Heart right ventricle (tissue), 16 donors: Measurements from ENCODE around the gene C9orf43. TPM values are rescaled to one million over a fixed set of nuclear protein-coding genes. Genes with fewer than 3 reads are reported as not detected.

Experiments
- ATAC-seq, 8 donors: fragments of 200-7000 bp; cut with Tn5 transposase; one replicate each; pipeline ENCODE4 v1.9.1; 2020; ENCODE audit warnings: mild to moderate bottlenecking in 8 of 8, moderate library complexity in 8 of 8, moderate number of reproducible peaks in 1 of 8
- DNase-seq, 2 donors: peaks; one replicate each; pipeline ENCODE4 v3.0.0-alpha.2; 2020
- H3K27ac ChIP-seq, 10 donors: fragments of 200-600 bp; sonication (generic) in 2 of 10; one replicate each; pipeline versions ENCODE4 v1.5.0 to v1.8.0; 2020 to 2022; ENCODE audit warnings: mild to moderate bottlenecking in 3 of 10
- H3K27me3 ChIP-seq, 7 donors: fragments of 200-600 bp; one replicate each; pipeline ENCODE4 v1.8.0; 2021 to 2022; ENCODE audit warnings: mild to moderate bottlenecking in 2 of 7
- H3K36me3 ChIP-seq, 9 donors: fragments of 200-600 bp; sonication (generic) in 1 of 9; one replicate each; pipeline versions ENCODE4 v1.5.0 to v1.8.0; 2020 to 2022; ENCODE audit warnings: mild to moderate bottlenecking in 2 of 9
- H3K4me1 ChIP-seq, 9 donors: fragments of 200-600 bp; sonication (generic) in 1 of 9; one replicate each; pipeline versions ENCODE4 v1.5.0 to v1.8.0; 2020 to 2022; ENCODE audit warnings: mild to moderate bottlenecking in 4 of 9
- H3K4me3 ChIP-seq, 10 donors: fragments of 200-600 bp; sonication (generic) in 2 of 10; one replicate each; pipeline versions ENCODE4 v1.5.0 to v1.8.0; 2020 to 2022; ENCODE audit warnings: mild to moderate bottlenecking in 7 of 10, moderate library complexity in 2 of 10
- H3K9me3 ChIP-seq, 11 donors: fragments of 200-600 bp in 10 of 11; sonication (generic) in 2 of 11; one replicate each; pipeline versions ENCODE4 v1.5.0 to v1.8.0; 2013 to 2022; ENCODE audit warnings: mild to moderate bottlenecking in 2 of 11, control low read depth in 1 of 11, moderate library complexity in 1 of 11
- WGBS, 2 donors: extraction: QIAGEN DNeasy Blood & Tissue Kit; methylation state at CpG; one replicate each; pipeline ENCODE4 v1.1.7; 2013; ENCODE audit warnings: inconsistent platforms in 1 of 2; 5-methylcytosine and 5-hydroxymethylcytosine counted together
- intact Hi-C, 10 donors: fragments of 100-400 bp; cut with DNase I; formaldehyde crosslinking; loops; one replicate each; pipeline versions ENCODE4 v1.11.1 to v1.14.2; 2022
- polyA plus RNA-seq, 2 donors: library from polyadenylated mRNA; stranded (reverse); fragments of 200-250 nt; gene quantifications; one replicate each; pipeline ENCODE4 v1.2.3, GENCODE V29; 2013
- total RNA-seq, 10 donors: library from RNA; stranded (reverse); fragmentation: NEBNext Ultra II Directional in 3 of 10; extraction: Animal tissue kit (Norgen Biotek cat#: 25700) in 3 of 10; gene quantifications; one replicate each; pipeline versions ENCODE4 v1.2.1 to v1.2.4, GENCODE V29; 2021 to 2023
- TF ChIP-seq, protein P1 (sequence below), 9 donors: fragments of 200-600 bp; sonication (generic) in 2 of 9; IDR thresholded peaks; one replicate each; pipeline versions ENCODE4 v1.5.0 to v1.8.0; 2021 to 2022; ENCODE audit warnings: antibody characterized with exemption in 9 of 9, mild to moderate bottlenecking in 5 of 9, moderate library complexity in 1 of 9
- donor health status: Arrhythmogenic right ventricular cardiomyopathy.
- donor health status: ischemic (EF 13 %, LVEDD 7.1; RV severe dilation, severe dysfunction).
- donor health status: healthy with polysubstance abuse.
- donor health status: DM: no; HTN: yes; CAD: no.
- donor health status: DM: no; HTN: no; CAD: no.
- donor health status: ischemic (EF 25% LVEDD 6.9; RV normal size, moderate dysfunction).
- donor health status: ischemic (EF 25% LVEDD 5.7; RV mildly dilated, moderate dysfunction).
- donor health status: healthy.
- donor health status: DM: yes; HTN: yes; CAD: no.
- donor health status: Ischemic cardiomyopathy.
- donor health status: ischemic (EF 35%, LVEDD 5.7; RV mildly dilated, moderate dysfunction).
- donor health status: nonischemic (EF 11% LVEDD 7.7; RV severe dilation, severe dysfunction).
- donor health status: DM: yes; HTN: yes; CAD: no.
- donor health status: PGD.
- donor health status: ischemic (EF 29% LVEDD 5.4; RV normal size, mild dysfunction).
- donor health status: nonischemic (EF 23%, LVEDD 6.1; RV moderate dilation, normal function).

C9orf43 gene
- total and polyA plus RNA-seq, 12 donors, result 0.06 to 1.1 (median 0.28) TPM; not detected in 2

GRCh38 chr9:113463418-113464285, 53.1 kb downstream of the C9orf43 start, which contains the start of gene RGS3:
TSS of gene RGS3 (plus strand) at chr9:113463727. CDS start at chr9:113463803, 76 bp downstream.
- Histone ChIP-seq H3K9me3 (peaks cover 0 to 6% (median 0%) of the 10 kb centered on the region in 11 donors), H3K4me1 (peaks cover 0 to 25% (median 9%) of the 10 kb centered on the region in 9 donors), H3K27me3 (peaks cover 0 to 11% (median 0%) of the 10 kb centered on the region in 7 donors), H3K27ac (peak within 1 kb of the TSS; percentile 55 to 91 (median 72)), H3K36me3 (no peaks in the 10 kb centered on the region), H3K4me3 (peak within 1 kb of the TSS in 9 of 10 donors; percentile 27 to 59 (median 48))
- intact Hi-C loops, result loop anchor here in 3 of 10 donors (5.0 kb wide), 3 partner anchors 34 to 109 kb away; no protein-coding TSS in a partner anchor
- peak; percentile 90 to 97 (median 95) for ATAC-seq
- peak; percentile 63 to 69 for DNase-seq
- WGBS, 2 donors, result 17 to 19% methylated on average over 55 of the region's 55 CpGs
- TF ChIP-seq, protein P1, sequence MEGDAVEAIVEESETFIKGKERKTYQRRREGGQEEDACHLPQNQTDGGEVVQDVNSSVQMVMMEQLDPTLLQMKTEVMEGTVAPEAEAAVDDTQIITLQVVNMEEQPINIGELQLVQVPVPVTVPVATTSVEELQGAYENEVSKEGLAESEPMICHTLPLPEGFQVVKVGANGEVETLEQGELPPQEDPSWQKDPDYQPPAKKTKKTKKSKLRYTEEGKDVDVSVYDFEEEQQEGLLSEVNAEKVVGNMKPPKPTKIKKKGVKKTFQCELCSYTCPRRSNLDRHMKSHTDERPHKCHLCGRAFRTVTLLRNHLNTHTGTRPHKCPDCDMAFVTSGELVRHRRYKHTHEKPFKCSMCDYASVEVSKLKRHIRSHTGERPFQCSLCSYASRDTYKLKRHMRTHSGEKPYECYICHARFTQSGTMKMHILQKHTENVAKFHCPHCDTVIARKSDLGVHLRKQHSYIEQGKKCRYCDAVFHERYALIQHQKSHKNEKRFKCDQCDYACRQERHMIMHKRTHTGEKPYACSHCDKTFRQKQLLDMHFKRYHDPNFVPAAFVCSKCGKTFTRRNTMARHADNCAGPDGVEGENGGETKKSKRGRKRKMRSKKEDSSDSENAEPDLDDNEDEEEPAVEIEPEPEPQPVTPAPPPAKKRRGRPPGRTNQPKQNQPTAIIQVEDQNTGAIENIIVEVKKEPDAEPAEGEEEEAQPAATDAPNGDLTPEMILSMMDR (IDR thresholded peaks at IDR 0.05), result peak in 3 of 9 donors; percentile 30 to 44 (median 31)

DNA sequence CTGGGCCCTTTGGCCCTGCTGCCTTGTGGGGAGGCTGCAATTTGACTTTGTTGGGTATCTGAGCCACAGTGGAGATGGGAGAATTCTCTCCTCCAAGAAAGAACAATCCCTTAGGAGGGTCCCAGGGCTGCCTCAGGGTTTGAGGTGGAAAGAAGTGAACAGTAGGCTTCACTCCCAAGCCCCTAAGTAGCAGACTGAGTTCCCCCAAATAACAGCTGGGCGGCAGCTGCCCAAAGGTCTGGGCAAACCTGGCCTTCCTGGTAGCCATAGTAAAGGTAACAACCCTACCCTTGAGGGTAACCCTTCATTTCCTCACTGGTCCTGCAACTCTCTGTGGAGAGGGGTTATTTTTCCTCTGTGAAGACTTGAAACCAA, 53.7 kb downstream of the C9orf43 start:
- intact Hi-C loops, result loop anchor here in 3 of 10 donors (5.0 kb wide), 3 partner anchors 33 to 108 kb away; no protein-coding TSS in a partner anchor
- Histone ChIP-seq H3K27me3 (peaks cover 0 to 11% (median 0%) of the 10 kb centered on the region in 7 donors), H3K9me3 (peaks cover 0 to 6% (median 0%) of the 10 kb centered on the region in 11 donors), H3K27ac (peak overlapping the region in 9 of 10 donors; percentile 56 to 91 (median 81)), H3K4me3 (peak overlapping the region in 9 of 10 donors; percentile 27 to 59 (median 48)), H3K4me1 (peaks cover 0 to 31% (median 10%) of the 10 kb centered on the region in 9 donors), H3K36me3 (no peaks in the 10 kb centered on the region)
- ATAC-seq, result peak in 3 of 8 donors; percentile 4 to 12 (median 4)
- TF ChIP-seq, protein P1 (IDR thresholded peaks at IDR 0.05), result no peak
- no peak for DNase-seq
- WGBS, 2 donors, result 75 to 77% methylated on average over 1 of the region's 1 CpG

DNA sequence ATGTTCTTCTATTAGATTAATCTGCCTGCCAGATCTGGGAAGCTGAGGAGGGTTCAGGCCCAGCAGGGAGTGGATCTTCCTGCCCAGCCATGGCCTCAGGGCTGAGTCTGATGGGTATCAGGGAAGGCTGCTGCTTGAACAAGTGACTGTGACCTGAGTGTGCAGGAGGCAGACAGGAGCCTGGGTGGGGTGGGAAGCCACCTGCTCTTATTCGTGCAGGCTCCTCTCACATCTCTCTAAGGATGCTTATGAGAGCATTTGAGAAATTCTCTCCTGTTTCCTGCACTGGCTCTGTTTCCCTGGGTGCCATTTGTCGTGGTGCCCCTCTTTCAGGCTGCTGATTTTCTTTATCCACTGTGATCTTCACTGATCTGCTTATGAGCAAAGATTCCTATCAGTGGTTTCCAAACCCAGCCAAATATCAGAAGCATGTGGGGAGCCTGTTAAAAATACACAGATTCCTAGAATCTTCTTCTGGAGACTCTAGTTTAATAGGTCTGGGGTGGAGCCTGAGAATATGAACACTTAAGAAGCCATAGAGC, 55.1 kb downstream of the C9orf43 start:
- peak overlapping the region in 7 of 10 donors; percentile 25 to 58 (median 45) for H3K27ac ChIP-seq
- H3K4me3 ChIP-seq, result peak overlapping the region in 2 of 10 donors; percentile 15 to 19
- 50 to 70% methylated on average over 2 of the region's 2 CpGs for WGBS, 2 donors
- intact Hi-C loops, result no loop called here
- no peaks in the 10 kb centered on the region for H3K36me3 ChIP-seq
- no peak for DNase-seq
- peaks cover 0 to 33% (median 12%) of the 10 kb centered on the region in 9 donors for H3K4me1 ChIP-seq
- no peak for ATAC-seq
- peaks cover 0 to 6% (median 0%) of the 10 kb centered on the region in 11 donors for H3K9me3 ChIP-seq
- H3K27me3 ChIP-seq, result peaks cover 0 to 11% (median 0%) of the 10 kb centered on the region in 7 donors
- TF ChIP-seq, protein P1 (IDR thresholded peaks at IDR 0.05), result no peak

- H3K36me3 ChIP-seq, result no peaks in the 10 kb centered on the region
- H3K27ac ChIP-seq, result no peak overlapping the region
- WGBS, 2 donors, result 98 to 100% methylated on average over 2 of the region's 2 CpGs
- TF ChIP-seq, protein P1 (IDR thresholded peaks at IDR 0.05), result no peak
- peaks cover 0 to 11% (median 0%) of the 10 kb centered on the region in 7 donors for H3K27me3 ChIP-seq
- DNase-seq (no peak), ATAC-seq (no peak)
- no peak overlapping the region for H3K4me3 ChIP-seq
- H3K4me1 ChIP-seq, result peaks cover 0 to 33% (median 12%) of the 10 kb centered on the region in 9 donors
- intact Hi-C loops, result no loop called here
- peaks cover 0 to 6% (median 0%) of the 10 kb centered on the region in 11 donors for H3K9me3 ChIP-seq
Observed at GRCh38 chr9:113467183-113467582, 56.6 kb downstream of the C9orf43 start.
